ENCODE measurements around the gene BICD2.

DNA sequence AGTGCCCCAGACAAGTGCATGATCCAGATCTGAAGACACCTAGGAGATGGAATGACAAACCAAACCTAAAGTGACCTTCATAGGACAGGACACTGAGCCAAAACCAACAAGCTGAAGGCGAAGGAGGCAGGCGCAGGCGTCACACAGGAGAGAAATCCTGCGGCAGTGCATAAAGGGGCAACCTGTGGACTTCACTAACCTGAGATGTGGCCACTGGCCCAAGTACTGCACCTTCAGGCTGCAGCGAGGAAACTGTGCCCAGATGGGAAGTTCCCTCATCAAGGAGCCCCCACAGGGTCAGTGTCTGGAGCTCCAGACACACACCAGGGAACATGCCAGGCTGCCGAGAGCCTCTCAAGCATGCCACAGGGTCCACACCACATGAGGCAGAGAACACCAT, 98.4 kb downstream of the BICD2 start:
- TF ChIP-seq POLR2A (IDR thresholded peaks at IDR 0.05) = no peak
- TF ChIP-seq CTCF (IDR thresholded peaks at IDR 0.05 in 8 of 11, conservative IDR thresholded peaks at IDR 0.05 in 3 of 11) = no peak
- TF ChIP-seq POLR2AphosphoS5 (IDR thresholded peaks at IDR 0.05) = no peak
